Measurements from ENCODE around the gene OPTN. TPM values are rescaled to one million over a fixed set of nuclear protein-coding genes. Genes with fewer than 3 reads are reported as not detected.

The OPTN gene
- total RNA-seq, 6 donors from 2014 or later: 35.3 to 60.1 (median 52.2) TPM

- Histone ChIP-seq H3K36me3 (no peaks in the 10 kb centered on the region), H3K9me3 (no peaks in the 10 kb centered on the region), H3K27ac (peak overlapping the region; percentile 92 to 97 (median 96)), H3K4me1 (peaks cover 4 to 29% (median 26%) of the 10 kb centered on the region in 4 donors), H3K4me3 (peak overlapping the region; percentile 80 to 99 (median 87)), H3K27me3 (no peaks in the 10 kb centered on the region)
- DNase-seq (peak in 1 of 2 donors; percentile 31), ATAC-seq (ENCODE audit: low FRiP score in 2 of 2) (peak; percentile 46 to 49)
- TF ChIP-seq EP300 (IDR thresholded peaks at IDR 0.05) (no peak), POLR2A (IDR thresholded peaks at IDR 0.05) (peak in 1 of 4 donors; percentile 7), CTCF (IDR thresholded peaks at IDR 0.05) (peak in 1 of 6 experiments; percentile 7)
- WGBS, 2 donors: 7 to 8% methylated on average over 15 to 22 of the region's 35 CpGs
Observed at GRCh38 chr10:13100349-13101294, 659 bp downstream of the OPTN start.

DNA sequence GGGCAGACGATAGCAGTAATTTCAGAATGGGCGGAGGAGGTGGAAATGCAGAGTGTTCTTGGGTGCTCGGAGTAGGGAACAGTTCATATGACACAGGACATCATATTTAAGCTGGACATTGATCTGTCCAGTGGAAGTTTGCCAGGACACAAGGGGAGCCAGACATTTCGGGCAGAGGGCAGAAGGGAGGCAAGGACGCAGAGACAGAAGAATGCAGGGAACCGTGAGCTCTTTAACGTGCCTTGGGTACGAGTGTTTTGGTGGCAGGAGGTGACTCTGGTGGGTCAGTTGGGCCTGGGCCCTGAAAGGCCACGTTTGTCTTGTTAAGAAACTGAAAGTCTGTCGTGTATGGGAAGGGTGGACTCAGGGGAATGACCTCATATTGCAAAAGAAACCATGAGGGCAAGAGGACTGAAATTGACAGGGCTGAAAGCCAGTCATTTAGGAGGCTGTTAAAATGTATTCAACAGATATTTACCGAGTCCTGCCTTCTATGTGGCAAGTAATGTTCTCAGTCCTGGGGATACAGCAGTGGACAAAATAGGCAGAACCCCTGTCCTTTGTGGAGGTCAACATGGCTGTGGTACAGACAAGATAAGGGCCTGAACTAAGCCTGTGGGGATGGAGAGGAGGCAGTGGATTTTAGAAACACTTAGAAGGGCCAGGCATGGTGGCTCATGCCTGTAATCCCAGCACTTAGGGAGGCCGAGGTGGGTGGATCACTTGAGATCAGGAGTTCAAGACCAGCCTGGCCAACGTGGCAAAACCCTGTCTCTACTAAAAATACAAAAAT is 2.2 kb downstream of the OPTN start:
- Histone ChIP-seq H3K4me1 (peaks cover 4 to 29% (median 26%) of the 10 kb centered on the region in 4 donors), H3K9me3 (no peaks in the 10 kb centered on the region), H3K27ac (peak overlapping the region; percentile 63 to 97 (median 96)), H3K27me3 (no peaks in the 10 kb centered on the region), H3K4me3 (peak overlapping the region in 3 of 4 donors; percentile 8 to 99 (median 15)), H3K36me3 (no peaks in the 10 kb centered on the region)
- DNase-seq (no peak), ATAC-seq (ENCODE audit: low FRiP score in 2 of 2) (no peak)
- no peak for TF ChIP-seq CTCF (IDR thresholded peaks at IDR 0.05)
- no peak for TF ChIP-seq POLR2A (IDR thresholded peaks at IDR 0.05)
- no peak for TF ChIP-seq EP300 (IDR thresholded peaks at IDR 0.05)
- TF ChIP-seq POLR2AphosphoS5 (IDR thresholded peaks at IDR 0.05): peak in 1 of 2 donors; percentile 14
- 56 to 61% methylated on average over 13 of the region's 13 CpGs for WGBS, 2 donors

- TF ChIP-seq EP300 (IDR thresholded peaks at IDR 0.05): no peak
- no peak for TF ChIP-seq CTCF (IDR thresholded peaks at IDR 0.05)
- no peak for TF ChIP-seq POLR2A (IDR thresholded peaks at IDR 0.05)
- TF ChIP-seq POLR2AphosphoS5 (IDR thresholded peaks at IDR 0.05): no peak
- H3K27ac ChIP-seq: no peak overlapping the region
- no peaks in the 10 kb centered on the region for H3K36me3 ChIP-seq
- 92 to 100% methylated on average over 2 of the region's 2 CpGs for WGBS, 2 donors
- DNase-seq (no peak), ATAC-seq (ENCODE audit: low FRiP score in 2 of 2) (no peak)
- no peaks in the 10 kb centered on the region for H3K27me3 ChIP-seq
- peaks cover 7 to 37% (median 30%) of the 10 kb centered on the region in 4 donors for H3K4me1 ChIP-seq
- H3K4me3 ChIP-seq: no peak overlapping the region
- H3K9me3 ChIP-seq: no peaks in the 10 kb centered on the region
Observed at GRCh38 chr10:13103554-13103953, 3.6 kb downstream of the OPTN start.

DNA sequence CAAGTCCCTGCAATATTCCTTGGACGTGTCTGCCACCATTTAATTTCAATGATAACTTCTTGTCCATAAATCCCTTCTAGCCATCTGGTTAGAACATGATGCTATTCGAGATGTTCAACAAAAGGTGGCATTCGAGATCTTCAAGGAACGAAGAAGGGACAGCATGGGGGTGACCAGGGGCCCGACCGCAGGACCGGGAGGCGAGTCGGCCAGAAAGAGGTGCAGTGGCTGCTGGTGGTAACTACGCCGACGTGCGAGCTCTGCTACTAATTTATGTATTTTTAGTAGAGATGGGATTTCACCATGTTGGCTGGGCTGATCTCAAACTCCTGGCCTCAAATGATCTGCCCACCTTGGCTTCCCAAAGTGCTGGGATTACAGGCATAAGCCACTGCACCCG is 4.7 kb downstream of the OPTN start:
- no peak for DNase-seq

More for the DNA sequence above, 4.7 kb downstream of the OPTN start:
- H3K9me3 ChIP-seq: no peaks in the 10 kb centered on the region
- H3K27ac ChIP-seq: no peak overlapping the region
- H3K4me3 ChIP-seq: no peak overlapping the region
- H3K4me1 ChIP-seq: peaks cover 7 to 28% (median 23%) of the 10 kb centered on the region in 4 donors
- H3K27me3 ChIP-seq: no peaks in the 10 kb centered on the region
- ATAC-seq (ENCODE audit: low FRiP score in 2 of 2): no peak
- WGBS, 2 donors: 93 to 96% methylated on average over 14 of the region's 14 CpGs
- H3K36me3 ChIP-seq: peaks cover 0 to 11% (median 9%) of the 10 kb centered on the region in 4 donors
- TF ChIP-seq CTCF (IDR thresholded peaks at IDR 0.05): no peak
- TF ChIP-seq POLR2A (IDR thresholded peaks at IDR 0.05): no peak
- no peak for TF ChIP-seq POLR2AphosphoS5 (IDR thresholded peaks at IDR 0.05)

All from upper lobe of left lung (tissue), 6 donors.